GM13977 (cell line): ENCODE measurements around the gene VAMP7.
"Not testable (repeated sequence)": the region's sequence is repeated elsewhere in the genome, so short reads cannot be mapped to it uniquely, and the experiment has no call there.

ENCODE experiments used
- DNase-seq: peaks from one replicate; pipeline ENCODE4 v3.0.0; 2012; ENCODE audit warnings: low spot score
- in situ Hi-C: fragments of 300-500 bp; cut with MboI; formaldehyde crosslinking; loops from one replicate; pipeline ENCODE4 v1.12.0; 2022; ENCODE audit warnings: low sequenced_read_pairs, low pct_unique_long_range_greater_than_20kb, mixed read lengths, inconsistent platforms; ENCODE audit not compliant: unreplicated experiment
- TF ChIP-seq, protein P1 (sequence below): IDR thresholded peaks from 2 replicates; pipeline ENCODE4 v1.5.1; 2012; ENCODE audit warnings: mild to moderate bottlenecking, control low read depth; ENCODE audit not compliant: insufficient read depth; ENCODE audit errors: extremely low read depth, missing control alignments

Gene VAMP7, protein sequence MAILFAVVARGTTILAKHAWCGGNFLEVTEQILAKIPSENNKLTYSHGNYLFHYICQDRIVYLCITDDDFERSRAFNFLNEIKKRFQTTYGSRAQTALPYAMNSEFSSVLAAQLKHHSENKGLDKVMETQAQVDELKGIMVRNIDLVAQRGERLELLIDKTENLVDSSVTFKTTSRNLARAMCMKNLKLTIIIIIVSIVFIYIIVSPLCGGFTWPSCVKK

DNA sequence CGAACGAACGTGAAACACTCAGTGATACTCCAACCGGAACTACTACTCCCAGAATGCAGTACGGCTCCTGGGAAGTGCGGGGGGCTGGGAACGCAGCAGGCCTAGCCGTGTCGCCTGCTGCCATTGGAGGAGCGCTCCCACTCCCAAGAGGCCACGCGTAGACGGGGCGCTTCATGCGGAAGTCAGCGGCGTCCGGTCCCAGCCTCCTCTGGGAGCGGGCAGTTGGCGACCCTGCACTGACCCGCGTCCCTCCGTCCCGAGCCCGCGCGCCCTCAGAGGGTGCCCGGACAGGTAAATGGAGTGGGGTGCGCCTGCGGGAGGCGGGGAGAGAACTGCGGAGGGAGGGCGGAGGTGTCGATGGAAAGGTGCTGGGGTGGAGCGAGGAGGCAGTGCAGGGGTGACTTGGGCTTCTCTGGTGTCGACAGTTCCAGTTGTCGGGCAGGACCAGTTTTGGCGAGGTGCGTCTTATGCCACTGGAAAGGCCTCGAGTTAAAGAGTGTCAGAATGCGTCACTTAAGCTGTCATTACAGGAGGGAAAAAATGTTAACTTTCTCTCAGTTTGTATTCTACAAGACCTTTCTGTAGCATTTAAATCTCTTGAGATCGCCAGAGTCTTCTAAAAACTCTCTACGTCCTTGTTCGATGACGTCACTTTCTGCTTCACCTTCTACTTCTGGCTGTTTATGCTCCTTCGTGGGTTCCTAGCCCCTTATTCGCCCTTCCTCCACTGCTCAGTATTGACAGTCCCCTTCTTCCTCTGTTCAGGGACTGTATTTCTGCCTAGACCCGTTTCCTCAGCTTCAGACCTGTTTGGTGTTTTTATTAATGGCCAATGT lies at the start of gene VAMP7:
Gene VAMP7, plus strand, starts transcription at position 188 of the 836 bp plus-strand sequence. CDS start 8,122 bp downstream, outside the sequence.
- TF ChIP-seq, protein P1, sequence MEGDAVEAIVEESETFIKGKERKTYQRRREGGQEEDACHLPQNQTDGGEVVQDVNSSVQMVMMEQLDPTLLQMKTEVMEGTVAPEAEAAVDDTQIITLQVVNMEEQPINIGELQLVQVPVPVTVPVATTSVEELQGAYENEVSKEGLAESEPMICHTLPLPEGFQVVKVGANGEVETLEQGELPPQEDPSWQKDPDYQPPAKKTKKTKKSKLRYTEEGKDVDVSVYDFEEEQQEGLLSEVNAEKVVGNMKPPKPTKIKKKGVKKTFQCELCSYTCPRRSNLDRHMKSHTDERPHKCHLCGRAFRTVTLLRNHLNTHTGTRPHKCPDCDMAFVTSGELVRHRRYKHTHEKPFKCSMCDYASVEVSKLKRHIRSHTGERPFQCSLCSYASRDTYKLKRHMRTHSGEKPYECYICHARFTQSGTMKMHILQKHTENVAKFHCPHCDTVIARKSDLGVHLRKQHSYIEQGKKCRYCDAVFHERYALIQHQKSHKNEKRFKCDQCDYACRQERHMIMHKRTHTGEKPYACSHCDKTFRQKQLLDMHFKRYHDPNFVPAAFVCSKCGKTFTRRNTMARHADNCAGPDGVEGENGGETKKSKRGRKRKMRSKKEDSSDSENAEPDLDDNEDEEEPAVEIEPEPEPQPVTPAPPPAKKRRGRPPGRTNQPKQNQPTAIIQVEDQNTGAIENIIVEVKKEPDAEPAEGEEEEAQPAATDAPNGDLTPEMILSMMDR, result no peak
- peak; percentile 72 for DNase-seq
- in situ Hi-C loops, result no loop called here

DNA sequence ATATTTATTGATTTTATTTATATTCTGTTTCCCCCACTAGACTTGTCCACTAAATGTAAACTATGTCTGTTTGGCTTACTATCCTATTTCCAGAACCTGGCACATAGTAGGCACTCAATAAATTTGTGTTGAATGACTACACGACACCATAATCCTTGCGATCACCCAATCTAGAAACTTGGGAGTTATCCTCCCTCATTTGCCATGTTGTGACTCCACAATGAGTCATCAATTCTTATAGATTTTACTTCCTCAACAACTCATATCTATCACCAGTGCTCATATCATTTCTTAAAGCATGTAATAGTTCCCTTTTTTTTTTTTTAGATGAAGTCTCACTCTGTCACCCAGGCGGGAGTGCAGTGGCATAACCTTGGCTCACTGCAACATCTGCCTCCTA lies 39.9 kb upstream of the VAMP7 start:
- in situ Hi-C loops, result no loop called here
- DNase-seq, result no peak
- TF ChIP-seq, protein P1, result no peak

DNA sequence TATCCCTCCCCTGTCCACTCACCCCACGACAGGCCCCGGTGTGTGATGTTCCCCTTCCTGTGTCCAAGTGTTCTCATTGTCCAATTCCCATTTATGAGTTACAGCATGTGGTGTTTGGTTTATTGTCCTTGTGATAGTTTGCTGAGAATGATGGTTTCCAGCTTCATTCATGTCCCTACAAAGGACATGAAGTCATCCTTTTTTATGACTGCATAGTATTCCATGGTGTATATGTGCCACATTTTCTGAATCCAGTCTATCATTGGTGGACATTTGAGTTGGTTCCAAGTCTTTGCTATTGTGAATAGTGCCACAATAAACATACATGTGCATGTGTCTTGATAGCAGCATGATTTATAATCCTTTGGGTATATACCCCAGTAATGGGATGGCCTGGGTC lies 29.4 kb upstream of the VAMP7 start:
- DNase-seq, in situ Hi-C loops: not testable (repeated sequence)

DNA sequence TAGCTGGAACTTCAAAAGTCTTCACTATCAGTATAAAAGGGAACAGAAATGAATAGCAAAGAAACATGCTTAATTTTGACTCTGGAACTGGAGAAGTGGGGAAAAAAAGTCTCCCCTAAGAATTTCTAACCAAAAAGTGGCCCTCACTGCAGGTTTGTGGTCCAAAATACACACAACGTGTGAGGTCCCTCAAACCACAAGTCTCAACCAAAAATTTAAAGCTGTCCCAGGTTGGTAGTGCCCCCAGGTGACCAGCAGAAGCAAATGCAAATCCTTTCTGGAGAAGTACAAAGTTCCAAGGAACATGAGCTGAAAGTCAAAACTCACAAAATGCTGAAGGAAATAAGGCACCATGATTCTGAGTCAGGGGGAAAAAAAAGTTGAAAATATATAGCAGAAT lies 23.6 kb upstream of the VAMP7 start:
- in situ Hi-C loops, result no loop called here
- TF ChIP-seq, protein P1, result peak; percentile 45
- DNase-seq, result no peak

DNA sequence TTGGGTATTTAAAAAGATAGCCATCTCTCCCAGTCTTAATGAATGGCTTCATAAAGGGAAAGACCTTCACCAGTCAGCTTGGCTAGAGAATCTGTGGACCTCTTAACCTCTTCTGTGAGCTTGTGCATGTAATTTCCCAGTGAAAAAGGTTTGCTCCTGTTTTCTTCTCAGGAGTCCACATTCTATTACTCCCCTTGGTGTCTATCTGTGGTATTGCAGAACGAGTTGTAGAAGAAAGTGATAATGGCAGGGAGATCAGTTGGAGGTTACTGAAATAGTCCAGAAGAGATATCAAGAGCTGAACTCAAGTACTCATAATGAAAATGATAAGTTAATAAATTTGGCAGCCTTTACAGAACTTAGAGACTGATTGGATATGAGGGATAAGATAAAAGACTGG lies 16.5 kb upstream of the VAMP7 start:
- TF ChIP-seq, protein P1, result no peak
- in situ Hi-C loops, result no loop called here
- DNase-seq, result no peak

DNA sequence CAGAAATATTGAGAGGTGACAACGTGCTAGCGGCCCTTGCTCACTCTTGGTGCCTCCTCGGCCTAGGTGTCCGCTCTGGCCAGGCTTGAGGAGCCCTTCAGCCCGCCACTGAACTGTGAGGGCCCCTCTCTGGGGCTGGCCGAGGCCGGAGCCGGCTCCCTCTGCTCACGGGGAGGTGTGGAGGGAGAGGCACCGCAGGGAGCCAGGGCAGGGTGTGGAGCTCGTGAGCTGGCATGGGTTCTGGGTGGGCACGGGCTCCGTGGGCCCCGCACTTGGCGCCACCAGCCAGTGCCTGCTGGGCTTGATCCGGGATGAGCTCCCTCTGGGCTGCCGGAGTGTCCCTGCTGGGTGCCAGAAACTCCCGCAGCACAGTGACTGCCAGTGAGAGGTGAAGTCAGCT lies 16.0 kb upstream of the VAMP7 start:
- TF ChIP-seq, protein P1, result no peak
- in situ Hi-C loops, result no loop called here
- DNase-seq, result no peak

DNA sequence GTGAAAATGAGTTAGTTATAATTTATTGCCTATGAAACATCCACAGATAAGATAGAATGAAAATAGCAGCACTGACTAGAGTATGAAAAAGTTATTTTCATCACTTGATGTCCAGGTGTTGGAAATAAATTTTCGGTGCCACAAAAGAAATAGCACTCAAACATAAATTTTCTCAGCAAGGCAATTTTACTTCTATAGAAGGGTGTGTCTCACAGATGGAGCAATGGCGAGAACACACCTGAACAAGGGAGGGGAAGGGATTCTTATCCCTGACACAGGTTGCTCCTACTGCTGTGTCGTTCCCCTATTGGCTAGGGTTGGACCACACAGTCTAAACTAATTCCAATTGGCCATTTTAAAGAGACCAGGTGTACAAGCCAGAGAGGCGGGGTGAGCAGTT lies 13.3 kb upstream of the VAMP7 start:
- DNase-seq, result no peak
- in situ Hi-C loops, result no loop called here
- TF ChIP-seq, protein P1, result no peak
